NCI-H526 (cell line): ENCODE results near the gene GNPTG.

Experiments
- DNase-seq, 2 experiments: peaks; one replicate each; lab custom pipeline; 2025; lab: John Stamatoyannopoulos, UW

GNPTG gene

GRCh38 chr16:1371054-1371978 is 19.6 kb downstream of the GNPTG start:
- DNase-seq: no peak

GRCh38 chr16:1372292-1372950 is 20.7 kb downstream of the GNPTG start:
- no peak for DNase-seq

GRCh38 chr16:1374418-1375297 is 22.9 kb downstream of the GNPTG start:
- no peak for DNase-seq

- no peak for DNase-seq
Measured at GRCh38 chr16:1375298-1375640, 23.5 kb downstream of the GNPTG start.

DNA sequence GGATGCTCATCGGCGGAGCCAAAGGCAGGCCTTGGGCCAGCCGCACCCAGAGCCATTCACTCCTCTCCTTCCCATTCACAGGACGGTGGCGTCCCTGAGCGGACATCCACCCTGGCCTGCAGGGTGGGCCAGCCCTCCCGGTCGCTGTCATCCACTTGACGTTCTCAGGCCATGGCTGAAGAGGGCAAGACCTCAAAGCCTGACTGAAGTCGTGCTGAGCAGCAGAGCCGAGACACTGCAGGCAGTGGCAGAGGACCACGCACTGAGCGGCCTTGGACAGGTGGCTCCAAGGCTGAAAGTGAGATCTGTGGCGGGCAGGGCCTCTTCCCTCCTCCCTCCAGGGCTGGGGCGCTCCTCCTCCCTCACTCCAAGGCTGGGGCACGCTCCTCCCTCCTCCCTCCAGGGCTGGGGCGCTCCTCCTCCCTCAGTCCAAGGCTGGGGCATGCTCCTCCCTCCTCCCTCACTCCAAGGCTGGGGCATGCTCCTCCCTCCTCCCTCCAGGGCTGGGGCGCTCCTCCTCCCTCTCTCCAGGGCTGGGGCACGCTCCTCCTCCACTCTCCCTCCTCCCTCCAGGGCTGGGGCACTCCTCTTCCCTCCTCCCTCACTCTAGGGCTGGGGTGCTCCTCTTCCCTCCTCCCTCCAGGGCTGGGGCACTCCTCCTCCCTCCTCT is 24.1 kb downstream of the GNPTG start:
- no peak for DNase-seq

DNA sequence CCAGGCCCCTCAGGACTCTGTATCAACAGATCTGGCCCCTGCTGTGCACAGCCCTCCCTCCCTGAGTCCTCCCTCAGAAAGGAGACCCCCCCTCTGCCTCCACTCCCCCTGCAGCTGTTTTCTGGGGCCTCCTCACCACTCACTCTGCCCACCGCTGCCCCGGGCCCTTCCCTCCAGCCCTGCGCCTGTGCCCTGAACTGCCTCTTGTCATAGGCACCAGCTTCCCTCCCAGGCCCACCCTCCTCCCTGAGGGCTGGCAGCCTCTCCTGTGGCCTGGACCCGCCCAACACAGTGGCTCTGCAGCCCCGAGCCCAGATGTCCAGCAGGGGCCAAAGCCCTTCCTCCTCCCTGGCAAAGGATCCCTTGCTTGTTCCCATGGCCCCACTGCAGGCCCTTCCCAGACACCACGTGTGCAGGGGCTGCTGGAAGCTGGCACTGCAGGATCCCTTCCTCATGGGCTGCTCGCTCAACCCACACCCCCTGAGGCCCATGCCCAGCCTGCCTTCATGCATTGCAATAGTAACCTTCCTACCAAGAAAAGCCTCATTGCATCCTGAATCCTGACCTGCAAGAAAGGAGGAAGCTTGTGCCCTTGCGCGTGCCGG is 25.8 kb downstream of the GNPTG start:
- no peak for DNase-seq

DNA sequence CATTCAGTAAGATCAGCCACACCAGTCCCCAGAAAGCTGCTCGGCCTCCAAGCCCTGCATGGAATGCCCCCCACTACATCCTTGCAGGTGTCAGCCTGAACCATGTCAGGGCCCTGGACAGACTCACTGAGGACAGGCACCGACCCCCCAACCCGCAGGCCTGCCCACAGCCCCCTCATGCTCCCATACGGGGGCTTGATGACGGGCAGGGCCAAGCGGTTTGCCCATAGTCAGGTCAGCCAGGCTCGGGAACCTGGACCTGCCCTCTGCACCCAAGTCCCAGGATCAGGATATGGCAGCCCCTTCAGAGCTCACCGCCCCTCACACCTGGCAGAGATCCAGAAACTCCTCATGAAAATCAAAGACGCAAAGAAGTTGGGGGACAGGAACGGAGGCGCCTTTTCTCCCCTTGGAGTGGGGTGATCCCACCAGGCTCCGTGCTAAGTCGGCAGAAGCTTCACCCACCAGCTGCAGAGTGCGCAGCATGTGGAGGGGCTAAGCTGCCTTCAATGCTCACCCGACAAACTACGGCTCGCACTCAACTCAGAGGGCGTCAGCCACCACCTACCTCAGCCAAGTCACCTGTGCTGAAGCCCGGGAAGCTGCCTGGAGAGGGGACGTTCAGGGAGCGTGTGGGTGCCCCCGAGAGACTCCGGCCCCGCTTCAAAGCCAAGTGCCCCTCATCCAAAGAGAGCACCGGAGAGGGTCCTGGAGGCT is 26.5 kb downstream of the GNPTG start:
- no peak for DNase-seq

GRCh38 chr16:1378804-1379303 is 27.1 kb downstream of the GNPTG start:
- peak in 1 of 2 experiments; percentile 51 for DNase-seq

DNA sequence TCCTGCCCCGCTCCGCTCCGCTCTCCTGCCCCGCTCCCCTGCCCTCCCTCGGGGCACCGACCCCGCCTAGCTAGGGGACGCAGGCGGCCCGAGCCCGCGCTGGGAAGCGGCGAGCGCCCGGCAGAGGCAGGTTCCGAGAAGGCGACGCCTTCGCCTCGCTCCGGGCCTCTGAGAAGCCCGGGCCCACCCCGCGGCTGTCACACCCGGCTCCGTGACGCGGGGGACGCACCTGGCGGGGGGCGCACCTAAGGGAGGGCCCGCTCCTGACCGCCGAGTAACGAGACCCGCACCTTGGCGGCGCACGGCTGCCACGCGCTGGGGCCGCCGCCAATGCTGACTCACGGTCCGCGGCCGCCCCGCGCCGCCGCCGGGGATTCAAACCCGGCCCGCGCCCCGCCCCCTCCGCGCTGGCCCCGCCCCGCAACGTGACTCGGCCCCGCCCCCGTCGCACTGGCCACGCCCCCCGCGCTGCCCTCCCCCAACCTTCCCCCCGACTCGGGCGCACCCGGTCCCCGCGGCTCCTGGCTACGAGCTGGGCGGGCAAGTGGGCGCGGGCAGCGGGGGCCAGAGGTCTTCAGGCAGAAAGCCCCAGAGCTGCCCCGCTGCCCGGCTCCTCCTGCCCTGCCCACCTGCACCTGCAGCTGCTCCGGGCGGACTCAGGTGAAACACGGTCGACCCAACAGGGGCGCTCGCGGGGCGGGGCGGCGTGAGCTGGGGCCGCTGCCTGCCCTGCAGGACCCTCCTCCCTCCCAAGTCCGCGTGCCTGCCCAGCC is 27.8 kb downstream of the GNPTG start:
- DNase-seq: peak; percentile 15 to 66

DNA sequence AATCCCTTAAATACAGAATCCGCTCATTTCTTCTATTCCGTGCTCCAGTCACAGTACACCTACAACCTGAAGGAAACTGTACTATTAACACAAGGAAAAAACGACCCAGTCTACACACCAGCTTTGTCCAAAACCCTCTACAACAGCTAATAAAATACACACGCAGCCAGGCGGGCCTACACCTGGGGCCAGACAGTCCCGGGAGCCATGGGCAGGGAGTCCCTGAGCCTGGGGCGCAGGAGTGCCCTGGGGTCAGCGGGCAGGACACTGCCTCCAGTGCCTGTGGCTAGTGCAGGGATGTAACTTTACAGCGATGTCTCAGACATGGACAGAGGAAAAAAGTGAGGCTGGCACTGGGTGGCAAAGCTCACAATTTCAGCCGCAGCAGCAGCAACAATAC is 28.5 kb downstream of the GNPTG start:
- DNase-seq: no peak

GRCh38 chr16:1381612-1382406 is 30.1 kb downstream of the GNPTG start:
- DNase-seq: no peak

- DNase-seq: no peak
Measured at GRCh38 chr16:1383556-1383955, 31.8 kb downstream of the GNPTG start.

- no peak for DNase-seq
Measured at GRCh38 chr16:1385232-1385631, 33.5 kb downstream of the GNPTG start.

GRCh38 chr16:1387331-1387730 is 35.6 kb downstream of the GNPTG start:
- DNase-seq: no peak

DNA sequence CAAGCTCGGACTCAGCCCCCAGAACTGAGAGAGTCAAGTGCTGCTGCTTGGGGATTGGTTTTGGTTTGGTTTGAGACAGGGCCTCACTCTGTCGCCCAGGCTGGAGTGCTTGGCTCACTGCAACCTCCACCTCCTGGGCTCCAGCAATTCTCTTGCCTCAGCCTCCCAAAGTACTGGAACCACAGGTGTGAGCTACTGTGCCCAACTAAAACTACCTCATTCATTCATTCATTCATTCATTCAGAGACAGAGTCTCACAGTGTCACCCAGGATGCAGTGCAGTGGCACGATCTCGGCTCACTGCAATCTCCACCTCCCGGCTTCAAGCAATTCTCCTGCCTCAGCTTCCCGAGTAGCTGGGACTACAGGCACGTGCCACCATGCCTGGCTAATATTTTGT is 38.0 kb downstream of the GNPTG start:
- no peak for DNase-seq

GRCh38 chr16:1390239-1390779 is 38.6 kb downstream of the GNPTG start:
- no peak for DNase-seq

DNA sequence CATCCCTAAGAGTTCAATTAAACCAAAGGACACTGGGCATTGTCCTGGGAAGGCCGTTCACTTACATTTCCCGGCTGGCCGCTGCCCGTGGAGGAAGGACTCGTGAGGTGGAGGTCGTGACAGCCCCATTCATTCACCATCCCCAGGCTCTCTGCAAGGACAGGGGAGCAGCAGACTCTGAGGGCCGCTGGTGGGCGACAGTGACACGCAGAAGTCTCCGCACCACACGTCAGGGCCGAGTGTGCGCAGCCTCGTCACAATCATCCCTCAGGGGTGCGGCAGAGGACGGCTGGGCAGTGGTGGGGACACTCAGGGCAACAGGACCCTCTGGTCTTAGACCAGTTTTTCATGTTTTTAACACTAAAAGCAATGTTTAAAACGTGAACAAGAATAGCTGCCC is 41.1 kb downstream of the GNPTG start:
- DNase-seq: no peak

- no peak for DNase-seq
Measured at GRCh38 chr16:1393613-1394176, 42.0 kb downstream of the GNPTG start.
